IPS DF 4.7 (cell line): ENCODE measurements around the gene PTPRN2.

ENCODE experiments used
- DNase-seq: peaks from one replicate; pipeline ENCODE4 v3.0.0-alpha.2; 2013; ENCODE audit warnings: low spot score; ENCODE audit errors: extremely low read depth

PTPRN2 gene

DNA sequence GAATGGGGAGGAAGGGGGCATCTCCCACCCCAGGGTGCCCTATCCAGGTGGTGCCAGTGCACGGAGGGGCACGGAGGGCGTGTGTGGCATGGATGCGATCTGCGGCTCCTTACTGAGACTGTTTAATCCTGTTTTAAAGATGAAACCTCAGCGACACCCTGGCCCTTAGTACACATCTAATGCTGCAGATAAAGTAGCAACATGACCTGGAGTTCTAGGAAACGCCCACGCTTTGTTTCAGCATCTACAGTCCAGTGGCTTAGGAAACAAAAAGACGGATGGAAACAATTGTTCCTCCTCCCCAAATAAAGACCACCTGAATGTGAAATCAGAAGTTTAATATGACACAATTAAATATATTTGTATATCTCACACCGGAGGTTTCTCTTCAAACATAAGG is 1048.9 kb downstream of the PTPRN2 start:
- no peak for DNase-seq

DNA sequence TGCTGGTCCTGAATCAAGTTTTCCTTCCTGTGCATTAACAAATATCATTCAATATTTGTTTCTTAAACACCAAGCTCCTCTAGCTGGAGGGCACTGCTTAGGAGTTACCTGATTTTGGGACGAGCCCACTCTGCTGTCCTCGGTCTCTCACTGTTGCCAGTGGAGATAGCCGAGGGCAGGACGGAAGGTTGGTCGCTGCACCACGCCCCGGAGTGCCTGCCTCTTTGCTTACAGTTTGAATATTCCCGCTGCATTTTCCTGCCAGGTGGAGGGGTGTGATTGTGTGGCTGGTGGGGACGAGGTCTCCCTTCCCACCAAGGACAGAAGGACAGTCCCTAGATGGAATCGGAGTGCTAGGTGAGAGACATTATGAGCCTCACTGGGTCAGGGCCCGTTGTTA is 1049.3 kb downstream of the PTPRN2 start:
- no peak for DNase-seq

DNA sequence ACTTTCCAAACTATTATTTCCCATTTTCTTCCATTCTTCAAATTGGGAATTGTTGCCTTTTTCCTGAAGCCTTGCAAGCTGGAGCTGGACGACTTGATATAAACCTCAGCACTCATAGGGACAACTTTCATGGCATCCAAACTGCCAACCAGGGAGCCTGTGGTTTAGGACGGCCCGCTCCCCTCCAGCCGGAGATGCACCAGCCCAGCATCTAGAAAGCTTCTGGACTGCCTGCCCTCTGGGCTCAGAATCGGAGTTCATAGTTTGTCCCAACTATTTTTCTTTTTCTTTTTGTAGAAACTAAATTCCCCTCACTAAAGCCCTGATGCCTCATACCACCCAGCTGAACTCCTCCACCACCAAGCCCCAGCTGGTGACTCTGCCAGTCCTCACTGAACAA is 1050.6 kb downstream of the PTPRN2 start:
- no peak for DNase-seq

DNA sequence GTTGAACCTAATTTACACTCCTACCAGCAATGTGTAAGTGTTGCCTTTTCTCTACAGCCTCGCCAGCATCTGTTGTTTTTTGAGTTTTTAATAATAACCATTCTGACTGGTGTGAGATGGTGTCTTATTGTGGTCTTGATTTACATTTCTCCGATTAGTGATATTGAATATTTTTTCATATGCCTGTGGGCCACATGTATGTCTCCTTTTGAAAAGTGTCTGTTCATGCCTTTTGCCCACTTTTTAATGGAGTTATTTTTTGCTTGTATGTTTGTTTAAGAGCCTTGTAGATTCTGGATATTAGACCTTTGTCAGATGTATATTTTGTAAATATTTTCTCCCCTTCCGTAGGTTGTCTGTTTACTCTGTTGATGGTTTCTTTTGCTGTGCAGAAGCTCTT is 1055.6 kb downstream of the PTPRN2 start:
- no peak for DNase-seq

DNA sequence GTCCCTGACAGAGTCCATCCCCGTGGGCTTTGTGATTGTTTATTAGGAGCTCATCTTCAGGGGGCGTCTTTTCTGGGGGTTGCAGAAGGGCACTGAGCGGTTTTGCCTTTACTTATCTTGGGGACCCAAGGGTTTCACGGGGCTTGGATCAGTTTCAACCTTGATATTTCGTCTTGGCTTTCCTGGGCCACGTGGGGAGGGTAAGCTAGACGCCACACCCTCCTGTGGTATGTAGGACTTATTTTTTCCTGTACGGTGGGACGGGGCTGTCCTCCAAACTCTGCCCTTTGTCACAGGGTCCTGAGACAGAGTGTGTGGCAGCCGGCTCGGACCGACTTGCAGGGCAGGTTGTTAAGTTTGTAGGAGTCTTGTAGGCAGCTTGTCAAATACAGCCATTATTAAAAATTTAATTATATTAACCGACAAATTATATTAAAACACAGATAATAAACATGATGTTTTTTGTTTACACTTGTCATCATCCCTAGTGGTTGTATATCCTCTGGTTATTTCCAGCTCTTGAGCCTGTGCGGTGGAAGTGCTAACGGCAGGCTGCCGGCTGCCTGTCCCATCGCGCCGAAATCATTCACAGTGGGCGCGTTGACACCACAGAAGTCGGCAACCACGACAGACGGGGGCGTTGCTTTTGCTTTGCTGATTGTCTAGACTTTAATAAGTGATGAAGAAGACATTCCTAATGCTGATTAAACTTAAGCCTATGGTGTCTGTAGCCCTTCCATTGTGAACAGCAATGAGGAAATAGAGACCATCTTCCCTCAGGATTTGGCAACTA is 1057.7 kb downstream of the PTPRN2 start:
- no peak for DNase-seq

DNA sequence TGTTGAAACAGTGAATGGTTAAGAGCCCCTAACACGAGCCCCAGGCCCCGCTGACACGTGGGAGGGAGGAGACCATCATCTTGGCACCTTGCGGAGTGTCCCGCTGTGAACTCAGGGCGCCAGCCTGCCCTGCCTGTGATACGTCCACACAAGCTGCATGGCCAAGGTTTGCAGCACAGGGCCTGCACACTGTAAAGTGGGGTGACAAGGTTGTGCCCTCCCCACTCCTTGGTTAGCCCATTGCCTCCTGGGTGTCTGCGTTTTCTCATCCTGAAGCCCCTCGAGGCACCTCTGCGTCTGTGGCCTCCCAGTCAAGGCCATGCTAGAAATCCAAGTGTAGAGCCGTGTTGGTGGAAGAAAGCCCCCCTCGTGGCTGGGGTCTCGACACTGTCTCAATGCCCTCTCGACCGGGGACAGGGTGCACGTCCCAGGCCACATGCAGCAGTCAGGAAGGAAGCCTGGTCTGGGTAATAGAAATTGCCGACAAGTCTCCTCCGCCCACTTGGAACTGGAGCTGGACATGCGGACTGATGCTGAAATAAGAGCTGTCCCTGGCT is 1058.8 kb downstream of the PTPRN2 start:
- DNase-seq = no peak

DNA sequence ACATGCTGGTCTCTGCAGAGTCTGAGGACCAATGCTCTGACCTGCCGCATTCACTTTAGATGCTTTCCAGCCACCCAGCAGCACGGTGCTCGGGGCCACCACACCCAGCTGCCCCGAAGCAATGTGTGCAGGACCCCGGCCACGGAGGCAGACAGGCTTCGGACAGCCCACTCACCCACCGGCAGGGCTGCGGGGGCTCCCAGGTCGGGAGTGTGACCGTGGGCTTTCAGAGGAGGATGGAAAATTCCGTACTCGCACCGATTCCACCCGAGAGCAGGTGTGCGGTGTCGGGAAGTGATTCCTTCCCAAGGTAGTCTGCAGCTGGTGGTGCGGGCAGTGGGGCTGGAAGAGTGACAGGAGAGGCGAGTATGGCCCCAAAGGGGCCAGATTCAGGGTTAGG is 1059.9 kb downstream of the PTPRN2 start:
- DNase-seq = no peak

DNA sequence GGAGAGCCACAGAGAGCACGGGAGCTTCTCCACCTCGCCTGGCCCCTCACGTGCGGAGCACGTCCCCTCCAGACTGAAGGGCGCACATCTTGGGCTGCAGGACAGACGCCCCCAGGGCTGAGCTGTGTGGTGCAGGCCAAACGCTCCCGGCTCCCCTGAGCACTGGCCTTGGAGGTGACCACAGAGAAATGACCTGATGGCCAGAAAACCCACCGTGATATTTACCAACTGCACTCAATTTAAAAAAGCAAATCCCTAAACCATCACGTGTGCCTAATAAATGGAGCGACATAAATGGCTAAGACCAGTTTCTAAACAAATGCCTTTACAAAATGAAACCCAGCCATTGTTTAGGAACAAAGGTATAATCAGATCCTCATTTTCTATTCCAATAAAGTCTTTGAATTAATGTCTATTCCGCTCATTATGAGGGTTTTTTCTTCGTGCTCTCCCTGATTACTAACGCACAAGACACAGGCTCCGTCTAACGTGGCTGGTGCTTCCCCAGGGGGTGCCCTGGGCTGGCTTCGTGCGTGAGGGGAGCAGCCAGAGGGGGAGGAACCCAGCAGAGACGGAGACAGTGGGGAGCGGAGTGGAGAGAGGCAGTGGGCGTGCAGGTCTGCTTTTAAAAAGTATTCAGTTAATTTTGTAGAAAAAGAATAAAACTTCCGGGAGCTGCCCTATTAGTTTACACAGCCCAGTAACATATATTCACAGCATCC is 1060.5 kb downstream of the PTPRN2 start:
- no peak for DNase-seq

DNA sequence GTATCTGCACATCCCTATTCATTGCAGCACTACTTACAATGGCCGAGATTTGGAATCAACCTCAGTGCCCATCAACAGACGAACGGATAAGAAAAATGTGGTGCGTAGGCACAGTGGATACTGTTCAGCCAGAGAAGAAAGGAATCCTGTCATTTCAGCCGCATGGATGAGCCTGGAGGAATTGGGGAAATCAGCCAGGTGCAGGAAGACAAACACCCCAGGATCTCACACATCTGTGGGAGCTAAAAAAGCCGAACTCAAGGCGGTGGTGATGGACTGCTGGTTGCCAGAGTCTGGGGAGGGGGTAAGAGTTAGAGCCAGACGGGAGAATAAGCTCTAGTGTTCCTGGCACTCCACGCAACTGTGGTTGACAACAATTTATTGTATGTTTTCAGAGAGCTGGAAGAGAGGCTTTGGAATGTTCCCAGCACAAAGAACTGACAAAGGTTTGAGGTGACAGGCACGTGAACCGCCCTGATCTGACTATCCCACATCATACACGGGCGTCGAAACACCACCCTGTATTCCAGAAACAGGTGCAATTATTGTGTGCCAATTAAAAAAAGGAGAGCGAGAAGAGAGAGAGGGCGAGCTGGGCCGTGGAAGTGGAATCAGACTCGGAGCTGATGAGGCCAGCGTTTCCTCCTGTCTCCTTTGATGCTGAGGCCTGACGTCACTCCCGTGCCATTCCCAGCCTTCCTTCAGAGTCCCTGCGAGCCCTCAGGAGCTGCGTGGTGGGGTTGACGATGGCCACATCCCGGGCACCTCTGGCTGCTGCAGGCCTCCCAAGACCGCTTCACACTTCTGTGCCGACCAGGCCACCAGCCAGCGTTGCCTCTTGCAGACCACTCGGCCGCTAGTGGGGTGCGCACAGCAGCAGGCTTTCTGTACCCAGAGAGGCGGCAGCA is 1061.4 kb downstream of the PTPRN2 start:
- no peak for DNase-seq

DNA sequence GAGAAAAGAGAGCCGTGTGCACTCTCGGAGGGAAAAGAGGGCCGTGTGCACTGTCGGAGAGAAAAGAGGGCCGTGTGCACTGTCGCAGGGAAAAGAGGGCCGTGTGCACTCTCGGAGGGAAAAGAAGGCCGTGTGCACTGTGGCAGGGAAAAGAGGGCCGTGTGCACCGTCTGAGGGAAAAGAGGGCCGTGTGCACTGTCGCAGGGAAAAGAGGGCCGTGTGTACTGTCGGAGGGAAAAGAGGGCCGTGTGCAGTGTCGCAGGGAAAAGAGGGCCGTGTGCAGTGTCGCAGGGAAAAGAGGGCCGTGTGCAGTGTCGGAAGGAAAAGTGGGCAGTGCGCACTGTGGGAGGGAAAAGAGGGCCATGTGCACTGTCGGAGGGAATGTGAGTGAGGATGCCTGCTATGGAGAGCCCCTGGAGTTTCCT is 1062.1 kb downstream of the PTPRN2 start:
- DNase-seq = no peak

DNA sequence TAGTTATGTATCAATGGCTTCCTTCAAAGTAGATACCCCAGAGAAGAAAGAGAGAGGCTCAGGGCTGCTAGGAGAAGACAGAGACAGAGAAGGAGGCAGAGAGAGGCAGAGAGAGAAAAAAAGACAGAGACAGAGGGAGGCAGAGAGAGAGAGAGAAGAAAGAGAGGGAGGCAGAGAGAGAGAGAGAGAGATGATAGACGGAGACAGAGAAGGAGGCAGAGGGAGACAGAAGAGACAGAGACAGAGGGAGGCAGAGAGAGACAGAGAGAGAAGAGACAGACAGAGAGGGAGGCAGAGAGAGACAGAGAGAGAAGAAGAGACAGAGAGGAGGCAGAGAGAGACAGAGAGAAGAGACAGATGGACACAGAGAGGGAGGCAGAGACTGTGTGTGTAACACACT is 1062.9 kb downstream of the PTPRN2 start:
- no peak for DNase-seq

DNA sequence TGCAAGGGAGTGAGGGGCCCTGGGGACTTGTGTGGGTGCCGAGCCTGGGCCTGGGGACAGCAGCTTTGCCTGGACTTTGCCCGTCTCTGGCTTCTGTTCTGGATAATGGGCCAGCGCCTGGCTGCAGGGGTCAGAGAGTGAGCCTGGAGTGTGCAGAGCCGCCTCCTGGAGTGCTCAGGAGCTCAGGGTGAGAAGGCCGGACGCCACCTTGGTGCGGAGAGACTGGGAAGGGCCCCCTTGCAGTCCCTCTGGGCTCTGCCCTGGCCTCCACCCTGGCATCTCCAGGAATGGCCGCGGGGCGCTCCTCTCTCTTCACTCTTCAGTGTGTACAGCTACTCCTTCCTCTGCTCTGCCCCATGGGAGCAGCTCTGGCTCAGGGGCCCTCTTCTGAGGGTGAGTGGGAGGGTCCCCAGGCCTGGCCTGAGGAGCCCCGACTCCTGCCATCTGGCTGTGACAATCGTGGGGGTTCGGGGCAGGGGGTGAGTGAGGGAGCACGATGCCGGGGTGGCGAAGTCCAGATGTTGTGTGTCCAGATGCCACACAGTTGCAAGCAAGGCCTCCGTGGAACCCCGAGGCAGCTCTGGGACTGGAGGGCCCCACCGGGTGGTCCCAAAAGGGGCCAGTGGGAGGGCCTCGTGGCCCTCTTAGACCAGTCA is 1063.7 kb downstream of the PTPRN2 start:
- no peak for DNase-seq

DNA sequence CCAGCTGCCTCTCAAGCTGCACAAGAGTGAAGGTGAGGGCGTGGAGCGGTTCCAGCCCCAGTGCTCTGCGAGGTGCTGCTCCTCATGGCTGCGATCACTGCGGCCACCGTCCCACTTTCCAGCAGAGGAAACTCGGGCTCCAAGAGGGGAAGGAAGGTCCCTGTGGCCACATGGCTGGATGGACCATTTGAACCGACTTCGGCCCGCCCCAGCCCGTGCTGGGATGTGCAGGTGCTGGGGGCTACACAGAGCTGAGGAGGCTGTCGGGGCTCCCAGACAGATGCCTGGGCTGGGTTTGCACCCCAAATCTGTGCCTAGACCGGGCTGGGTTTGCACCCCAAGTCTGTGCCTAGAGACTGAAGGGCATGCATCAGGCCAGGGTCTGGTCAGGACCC is 1064.3 kb downstream of the PTPRN2 start:
- no peak for DNase-seq

DNA sequence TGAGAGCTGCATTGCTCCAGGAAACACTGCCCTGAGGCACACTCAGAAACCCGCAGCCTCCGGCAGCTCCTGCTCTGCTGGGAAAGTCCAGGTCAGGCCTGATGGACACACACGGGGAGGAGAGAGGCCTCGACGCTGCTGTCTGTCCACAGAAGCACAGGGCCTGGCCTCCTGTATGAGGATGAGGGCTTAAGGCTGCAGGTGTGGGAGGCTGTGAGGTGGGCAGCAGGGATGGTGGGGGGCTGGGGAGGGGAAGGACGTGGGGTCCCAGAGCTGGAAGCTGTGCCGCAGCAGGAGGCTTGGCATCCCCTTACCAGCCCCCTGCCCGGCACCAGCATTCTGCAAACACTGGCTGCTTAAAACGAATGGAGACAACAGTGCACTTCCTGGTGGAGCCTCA is 1064.7 kb downstream of the PTPRN2 start:
- DNase-seq = no peak

DNA sequence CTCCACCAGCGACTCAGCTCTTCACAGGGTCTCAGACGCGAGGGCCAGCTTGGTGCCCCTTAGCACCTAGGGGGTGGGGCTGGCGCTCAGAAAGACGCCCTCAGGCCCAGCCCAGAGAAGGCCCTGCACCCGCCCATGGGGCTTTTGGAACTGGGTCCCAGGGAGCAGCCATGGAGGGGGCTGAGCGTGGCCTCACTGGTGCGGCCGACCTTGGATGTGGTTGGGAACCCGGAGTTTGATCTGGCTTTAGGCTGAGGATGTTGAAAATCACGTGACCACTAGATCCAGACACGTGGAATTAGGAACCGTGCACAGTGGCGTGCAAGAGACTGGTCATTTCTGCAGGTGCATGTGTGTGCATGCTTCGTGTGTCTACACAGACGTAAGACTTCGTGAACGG is 1065.4 kb downstream of the PTPRN2 start:
- no peak for DNase-seq

DNA sequence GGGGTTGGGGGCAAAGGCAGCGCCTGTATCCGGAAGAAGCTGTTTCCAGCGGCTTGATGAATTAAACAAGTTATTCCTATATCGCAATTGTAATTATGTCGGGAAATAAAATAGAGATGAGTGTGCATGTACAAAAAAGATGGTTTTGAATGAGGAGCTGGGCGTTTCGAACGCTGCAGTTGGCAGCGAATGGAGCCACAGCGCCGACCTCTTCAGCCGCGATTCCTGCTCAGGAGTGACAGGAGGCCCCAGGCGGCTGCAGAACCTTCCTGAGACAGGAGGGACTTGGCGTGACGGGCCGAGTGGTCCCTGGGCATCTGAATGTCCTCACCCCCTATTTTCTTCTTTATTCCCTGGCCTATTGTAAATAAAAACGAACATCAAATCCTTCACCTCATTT is 1065.9 kb downstream of the PTPRN2 start:
- DNase-seq = no peak

DNA sequence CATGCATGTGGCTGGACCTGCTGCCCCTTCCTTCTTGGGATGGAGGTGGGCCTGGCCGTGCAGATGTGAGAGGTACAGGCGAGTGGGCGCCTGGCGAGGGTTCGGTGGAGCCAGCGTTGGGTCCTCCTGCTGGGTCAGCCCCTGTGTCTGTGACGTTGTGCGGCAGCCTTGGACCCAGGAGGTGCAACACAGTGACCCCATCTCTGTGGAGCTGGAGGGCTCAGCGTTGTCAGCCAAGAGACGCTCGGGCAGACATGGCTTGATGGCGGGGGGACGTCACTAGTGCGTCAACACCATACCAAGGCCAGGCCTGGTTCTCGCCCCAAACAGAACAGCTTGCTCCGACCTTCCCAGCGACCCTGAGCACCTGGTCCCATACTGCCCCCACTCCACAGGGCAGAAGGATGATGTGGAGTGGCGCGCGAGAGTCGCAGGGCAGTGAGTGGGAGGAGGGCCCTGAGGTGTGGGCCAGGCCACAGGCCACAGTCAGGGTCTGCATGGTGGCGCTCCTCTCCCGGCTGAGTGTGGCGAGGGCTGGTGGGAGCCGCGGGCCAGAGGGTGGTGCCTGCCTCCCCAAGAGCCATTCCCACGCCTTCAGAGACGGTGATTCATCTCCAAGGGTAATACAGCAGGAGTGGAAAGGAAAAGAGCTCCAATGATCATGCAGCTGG is 1066.4 kb downstream of the PTPRN2 start:
- no peak for DNase-seq

DNA sequence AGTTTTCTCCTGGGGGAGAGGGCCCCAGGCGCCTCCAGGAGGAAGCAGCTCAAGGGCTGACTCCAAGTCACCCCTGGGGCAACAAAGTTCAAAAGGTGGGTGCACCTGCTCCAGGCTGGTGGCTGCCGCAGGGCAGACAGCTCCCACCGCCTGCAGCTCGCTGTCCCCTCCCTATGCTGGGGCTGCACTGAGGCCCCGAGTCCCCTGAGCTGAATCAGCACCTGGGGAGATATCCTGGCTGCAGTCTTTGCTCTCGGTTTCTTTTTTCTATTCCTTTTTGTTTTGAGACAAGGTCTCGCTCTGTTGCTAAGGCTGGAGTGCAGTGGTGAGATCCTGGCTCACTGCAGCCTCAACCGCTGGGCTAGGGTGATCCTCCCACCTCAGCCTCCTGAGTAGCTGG is 1067.4 kb downstream of the PTPRN2 start:
- no peak for DNase-seq

DNA sequence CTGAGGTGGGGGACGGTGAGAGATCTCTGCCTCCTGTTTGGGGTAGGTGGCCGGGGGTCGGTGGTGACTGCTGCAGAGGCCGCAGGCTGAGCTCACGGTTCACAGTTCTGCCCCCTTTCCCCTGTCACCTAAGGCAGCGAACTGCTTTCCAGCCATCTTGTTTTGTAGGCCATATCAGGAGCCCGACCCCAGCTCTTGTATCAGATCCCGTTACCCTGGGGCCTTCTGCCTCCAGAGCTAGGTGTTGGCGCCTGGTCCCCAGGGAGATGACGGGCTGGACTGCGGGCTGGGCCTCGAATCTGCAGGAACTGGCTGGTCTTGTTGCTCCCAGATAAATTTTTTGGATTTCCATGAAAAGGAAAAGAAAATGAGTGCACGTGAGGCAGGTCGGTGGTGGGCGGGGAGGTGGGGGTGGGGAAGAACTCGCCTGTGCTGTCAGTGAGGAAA is 1067.8 kb downstream of the PTPRN2 start:
- no peak for DNase-seq

DNA sequence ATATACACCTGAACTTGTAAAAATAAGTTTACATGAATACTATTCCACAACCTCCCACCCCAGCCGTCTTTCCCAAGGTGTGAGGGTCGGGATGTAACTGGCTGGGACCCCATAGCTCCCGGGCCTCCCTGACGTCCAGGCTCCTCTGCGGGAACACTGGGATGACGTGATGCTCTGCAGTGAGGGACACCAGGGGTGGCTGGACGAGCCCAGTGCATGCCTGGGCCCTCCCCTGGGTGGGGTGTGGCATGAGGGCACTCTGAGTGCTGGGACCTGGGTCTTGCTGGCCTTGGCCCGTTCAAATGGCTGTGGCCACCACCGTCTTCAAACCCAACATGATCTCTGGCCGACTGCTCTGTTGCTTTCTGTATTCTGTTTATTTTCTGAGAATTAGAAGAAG is 1068.4 kb downstream of the PTPRN2 start:
- DNase-seq = no peak
